NCI-H774 (cell line): ENCODE data around the gene TSACC.
A peak's percentile ranks its signal among the peaks of the same experiment; 100 is the strongest.
"Not testable (repeated sequence)": the region's sequence is repeated elsewhere in the genome, so short reads cannot be mapped to it uniquely, and the experiment has no call there.

Source experiments
- DNase-seq: peaks from one replicate; lab custom pipeline; 2025; lab: John Stamatoyannopoulos, UW

Gene TSACC

DNA sequence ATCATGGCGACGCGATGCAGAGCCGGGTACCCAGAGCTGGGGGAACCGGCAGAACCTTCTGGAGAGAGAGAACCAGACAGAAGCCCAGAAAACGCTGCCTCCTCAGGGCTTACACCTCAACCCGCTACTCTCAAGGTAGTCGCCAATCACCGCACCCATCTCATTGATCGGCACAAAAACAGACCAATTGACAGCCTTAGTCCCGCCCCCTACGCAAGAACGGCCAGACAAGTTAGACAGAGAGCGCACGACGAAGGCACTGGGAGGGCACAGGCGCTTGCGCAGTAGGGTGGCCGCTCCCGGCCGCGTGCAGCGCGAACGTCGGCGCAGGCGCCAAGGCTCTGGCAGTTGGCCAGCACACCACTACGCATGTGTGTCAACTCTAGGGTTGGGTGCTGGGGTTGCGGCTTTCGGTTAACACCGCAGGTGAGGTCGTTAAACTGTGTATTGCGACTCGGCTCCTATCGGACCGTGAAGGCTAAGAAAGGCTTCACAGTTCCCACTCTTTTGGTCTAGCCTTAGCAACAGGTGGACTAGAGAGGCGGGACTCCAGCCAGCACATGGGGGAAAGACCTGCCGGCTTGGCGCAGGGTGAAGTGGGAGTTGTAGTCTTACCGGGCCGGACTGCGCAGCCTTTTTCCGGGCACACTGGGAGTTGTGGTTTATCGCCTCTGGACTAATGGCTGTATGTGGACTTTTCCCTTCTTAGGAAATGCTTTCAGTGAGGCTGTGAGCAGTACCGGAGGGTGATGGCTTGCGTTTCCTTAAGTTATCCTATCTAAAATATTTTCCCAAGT lies at the start of gene TSACC, which contains the start of gene CCT3:
TSS of gene TSACC (plus strand) at position 347 of the 797 bp plus-strand sequence. CDS start 1,232 bp downstream, outside the sequence.
TSS of gene CCT3 (minus strand) at position 113 of the 797 bp plus-strand sequence. CDS start at position 5, 108 bp downstream.
- peak; percentile 99 for DNase-seq

DNA sequence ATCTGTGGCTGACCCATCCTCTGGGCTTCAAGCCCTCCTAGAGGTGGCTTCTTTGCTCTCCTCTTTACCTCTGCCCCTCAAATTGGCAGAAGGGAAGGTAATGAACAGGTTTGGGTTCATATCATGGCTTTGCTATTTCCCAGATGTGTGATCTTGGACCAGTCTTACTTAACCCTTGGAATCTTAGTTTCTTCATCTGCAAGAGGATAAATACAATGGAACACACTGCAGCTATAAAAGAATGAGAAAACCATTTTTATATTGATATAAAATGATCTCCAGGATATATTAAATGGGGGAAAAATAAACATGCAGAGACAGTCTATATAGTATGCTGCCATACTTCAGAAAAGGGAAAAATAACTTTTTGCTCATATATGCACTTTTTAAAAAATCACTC lies 48.5 kb upstream of the TSACC start:
- no peak for DNase-seq

DNA sequence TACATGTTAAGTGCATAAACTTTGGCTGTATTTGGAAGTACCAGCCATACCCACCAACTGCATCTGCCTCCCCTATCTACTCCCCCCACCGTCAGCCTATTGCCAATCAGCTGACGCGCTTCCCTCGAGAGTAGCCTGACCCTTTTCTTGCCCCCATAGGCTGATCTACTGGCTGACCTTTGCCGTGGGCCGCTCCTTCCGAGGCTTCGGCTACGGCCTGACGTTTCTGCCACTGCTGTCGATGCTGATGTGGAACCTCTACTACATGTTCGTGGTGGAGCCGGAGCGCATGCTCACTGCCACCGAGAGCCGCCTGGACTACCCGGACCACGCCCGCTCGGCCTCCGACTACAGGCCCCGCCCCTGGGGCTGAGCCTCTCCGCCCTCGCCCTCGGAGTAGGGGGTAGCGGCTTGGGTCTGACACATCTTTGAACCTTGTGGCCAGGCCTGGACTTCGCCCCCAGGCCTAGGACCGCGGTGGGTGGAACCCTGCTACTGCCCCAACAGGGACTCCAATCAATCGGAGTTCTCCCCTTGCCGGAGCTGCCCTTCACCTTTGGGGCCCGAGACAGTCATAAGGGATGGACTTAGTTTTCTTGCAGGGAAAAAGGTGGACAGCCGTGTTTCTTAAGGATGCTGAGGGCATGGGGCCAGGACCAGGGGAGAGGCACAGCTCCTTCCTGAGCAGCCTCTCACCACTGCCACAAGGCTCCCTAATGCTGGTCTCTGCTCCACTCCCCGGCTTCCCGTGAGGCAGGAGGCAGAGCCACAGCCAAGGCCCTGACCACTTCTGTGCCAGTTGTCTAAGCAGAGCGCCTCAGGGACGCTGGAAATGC lies 46.9 kb upstream of the TSACC start:
- DNase-seq, result peak; percentile 46

DNA sequence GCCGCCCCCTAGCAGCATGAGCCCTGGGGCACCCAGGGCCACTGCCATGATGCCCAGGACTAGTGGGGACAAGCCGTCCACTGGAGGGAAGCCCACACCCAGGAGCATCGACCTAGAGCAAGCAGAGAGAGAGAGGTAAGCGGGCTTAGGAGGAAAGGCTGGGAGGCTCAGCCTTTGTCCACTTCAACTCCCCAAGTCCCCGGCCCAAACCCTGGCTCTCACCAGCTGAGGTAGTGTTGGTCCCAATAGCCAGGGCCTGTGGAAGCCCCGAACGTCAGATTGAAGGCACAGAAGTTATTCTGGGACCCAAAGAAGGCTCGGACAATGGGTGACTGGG lies 45.3 kb upstream of the TSACC start:
- DNase-seq, result no peak

DNA sequence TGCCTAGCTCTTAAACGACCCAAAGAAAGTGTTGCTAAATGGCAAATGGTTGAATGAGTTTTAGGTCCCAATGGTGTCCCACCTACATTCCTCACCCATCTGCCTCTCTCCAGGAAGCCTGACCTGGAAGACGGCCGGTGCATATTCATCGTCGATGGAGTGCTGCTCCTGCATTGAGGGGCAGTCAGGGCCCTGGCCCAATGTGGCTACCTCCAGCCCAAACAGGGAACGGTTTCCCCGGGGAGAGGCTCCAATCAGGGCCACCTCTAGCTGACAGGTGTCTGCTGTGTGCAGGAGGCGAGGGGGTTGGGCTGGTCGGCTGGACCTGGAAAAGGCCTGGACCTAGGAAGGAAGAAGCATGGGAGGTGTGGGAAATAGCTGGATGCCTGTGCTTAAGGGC lies 44.4 kb upstream of the TSACC start:
- no peak for DNase-seq

DNA sequence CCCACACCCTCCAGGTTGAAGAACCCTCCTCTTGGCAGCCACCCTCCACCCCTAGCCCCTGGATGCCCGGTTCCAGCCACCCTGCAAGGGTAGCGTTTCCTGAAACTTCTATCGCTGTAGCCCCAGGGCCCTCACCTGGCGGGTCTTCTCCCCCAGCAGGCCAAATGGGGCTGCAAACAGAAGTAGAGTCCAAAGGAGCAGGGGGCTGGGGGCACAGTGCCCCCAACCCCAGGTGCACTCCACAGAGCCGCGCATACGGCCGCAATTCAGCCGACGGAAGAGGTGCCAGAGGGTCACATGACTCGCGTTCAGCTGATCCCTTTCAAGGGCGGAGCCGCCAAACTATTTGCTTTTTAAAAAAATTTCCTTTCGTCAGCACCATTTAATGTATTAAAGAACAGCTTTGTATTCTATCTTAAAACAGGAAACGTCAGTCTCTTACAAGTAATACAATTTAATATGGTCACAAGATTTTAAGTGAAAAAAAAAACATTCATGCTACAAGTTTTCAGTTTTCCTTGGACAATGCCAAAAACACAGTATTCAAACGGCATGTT lies 42.9 kb upstream of the TSACC start, which contains the start of gene GLMP:
TSS of gene GLMP (minus strand) at position 289 of the 557 bp plus-strand sequence. CDS start at position 255, 34 bp downstream.
- peak; percentile 31 for DNase-seq

DNA sequence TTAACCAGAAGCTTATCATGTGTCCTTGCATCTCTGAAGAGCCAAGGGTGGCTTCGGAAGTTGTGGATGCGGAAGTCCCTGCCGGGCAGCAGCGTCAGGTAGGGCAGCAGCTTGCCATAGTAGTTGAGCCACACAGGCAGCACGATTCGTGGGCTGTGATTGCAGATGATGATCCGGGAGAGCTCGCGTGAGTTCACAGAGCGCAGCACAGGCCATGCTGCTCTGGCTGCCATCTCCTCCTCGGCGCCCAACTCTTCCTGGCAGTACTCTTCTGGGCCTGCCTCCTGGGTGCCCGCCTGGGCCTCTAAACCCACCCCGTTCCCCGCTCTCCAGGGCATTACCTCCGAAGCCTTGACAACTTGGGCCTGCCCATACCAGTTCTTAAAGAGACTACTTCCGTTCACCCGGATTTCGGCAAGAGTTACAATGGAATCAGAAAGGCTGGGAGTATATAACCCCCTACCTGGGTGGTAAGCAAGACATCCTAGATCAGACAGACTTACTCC lies 39.4 kb upstream of the TSACC start, which contains the start of gene VHLL:
TSS of gene VHLL (minus strand) at position 456 of the 506 bp plus-strand sequence. CDS start at position 338, 118 bp downstream.
- DNase-seq, result no peak

DNA sequence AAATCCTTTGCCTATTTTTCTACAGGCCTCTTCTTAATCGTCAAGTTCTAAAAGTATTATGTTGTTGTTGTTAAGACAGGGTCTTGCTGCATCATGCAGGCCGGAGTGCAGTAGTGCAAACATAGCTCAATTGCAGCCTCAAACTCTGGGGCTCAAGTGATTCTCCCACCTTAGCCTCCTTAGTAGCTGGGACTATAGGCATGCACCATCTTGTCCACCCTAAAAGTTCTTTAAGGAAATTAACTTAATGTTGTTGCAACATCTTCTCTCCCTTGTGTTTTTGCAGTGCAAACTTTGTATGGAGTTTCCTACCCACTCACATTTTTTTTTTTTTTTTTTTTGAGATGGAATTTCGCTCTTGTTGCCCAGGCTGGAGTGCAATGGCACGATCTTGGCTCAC lies 35.1 kb upstream of the TSACC start:
- DNase-seq, result no peak

DNA sequence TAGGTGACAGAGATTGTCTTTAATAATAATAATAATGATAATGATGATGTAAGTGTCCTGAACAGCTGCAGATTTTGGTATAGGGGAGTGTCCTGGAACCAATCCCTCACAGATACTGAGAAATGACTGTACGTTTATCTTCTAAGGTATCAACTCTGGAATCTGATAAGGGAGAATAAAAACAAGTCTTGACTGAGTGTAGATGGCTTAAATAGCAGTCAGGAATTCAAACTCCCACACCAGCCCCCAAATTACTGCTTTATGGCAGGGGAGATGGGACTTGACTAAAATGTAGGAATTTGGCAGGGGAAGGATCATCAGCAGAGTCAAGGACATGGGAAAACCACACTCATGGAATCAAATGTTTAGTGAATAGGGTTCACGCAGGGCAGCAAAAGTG lies 33.1 kb upstream of the TSACC start:
- DNase-seq, result no peak

DNA sequence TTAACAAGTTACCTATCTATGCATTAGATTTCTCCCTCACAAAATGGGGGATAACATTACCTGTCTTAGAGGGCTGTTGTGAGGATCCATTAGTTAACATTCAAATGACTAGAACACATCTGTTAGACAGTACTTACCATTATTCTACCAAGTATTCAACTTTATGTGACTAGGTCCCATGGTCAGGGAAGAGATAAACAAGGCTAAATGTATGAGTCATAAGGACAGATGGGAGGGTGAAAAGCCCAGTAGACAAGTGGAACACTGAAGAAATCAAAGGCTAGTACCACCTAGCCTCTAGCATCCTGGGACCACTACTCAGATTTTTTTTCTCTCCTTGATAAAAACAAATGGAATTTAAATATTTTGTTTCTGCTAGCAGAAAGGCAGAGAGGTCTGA lies 30.2 kb upstream of the TSACC start:
- no peak for DNase-seq

DNA sequence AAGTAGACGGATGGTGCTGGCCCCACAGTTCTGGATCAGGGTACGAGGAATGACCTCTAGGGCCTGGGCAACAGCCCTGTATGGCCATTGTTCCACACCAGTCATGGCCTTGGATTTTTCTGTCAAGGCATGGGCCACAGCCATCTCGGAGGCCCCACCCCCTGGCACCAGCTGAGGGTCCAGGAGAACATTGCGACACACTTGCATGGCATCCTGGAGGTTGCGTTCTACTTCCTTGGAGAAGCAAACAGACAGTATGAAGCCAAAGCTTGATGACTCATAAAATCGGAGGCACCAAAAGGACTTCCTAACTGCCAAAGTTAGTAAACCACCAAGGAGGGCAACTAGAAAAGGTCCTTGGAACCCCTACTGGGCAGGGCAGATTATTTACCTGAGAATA lies 27.4 kb upstream of the TSACC start:
- DNase-seq, result no peak

DNA sequence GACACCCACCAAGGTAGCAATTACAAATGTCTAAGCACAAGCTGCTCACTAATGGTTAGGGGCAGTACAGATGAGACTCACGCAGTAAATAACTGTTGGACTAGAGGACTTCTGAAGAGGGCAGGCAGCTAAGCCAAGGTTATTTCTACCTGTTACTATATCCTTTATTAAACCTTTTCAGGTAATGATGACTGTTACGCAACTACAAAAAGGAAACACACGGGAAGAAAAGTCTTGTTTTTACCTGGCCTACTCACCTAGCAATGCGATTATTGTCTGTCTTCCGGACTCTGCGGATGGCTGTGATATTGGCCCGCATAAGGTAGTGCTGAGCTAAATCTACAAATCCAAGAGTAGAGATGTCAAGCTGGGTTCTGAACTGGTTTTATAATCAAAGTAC lies 21.4 kb upstream of the TSACC start:
- no peak for DNase-seq

DNA sequence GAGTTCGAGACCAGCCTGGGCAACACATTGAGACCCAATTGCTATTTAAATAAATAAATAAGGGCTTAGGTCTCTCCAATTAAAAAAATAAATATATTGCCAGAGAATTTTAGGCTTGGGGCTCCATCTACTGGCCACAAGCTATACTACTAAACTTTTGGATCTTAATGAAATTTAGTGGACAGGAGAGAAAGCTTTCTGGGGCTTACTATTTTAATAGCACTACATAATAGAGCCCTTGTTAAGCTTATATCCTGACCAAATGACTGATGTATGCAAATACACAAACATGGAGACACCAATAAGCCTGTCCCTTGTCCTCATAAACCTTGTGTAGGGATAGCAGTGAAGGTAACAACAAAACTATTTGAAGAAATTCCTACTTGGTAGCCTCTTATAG lies 18.7 kb upstream of the TSACC start:
- DNase-seq, result no peak

DNA sequence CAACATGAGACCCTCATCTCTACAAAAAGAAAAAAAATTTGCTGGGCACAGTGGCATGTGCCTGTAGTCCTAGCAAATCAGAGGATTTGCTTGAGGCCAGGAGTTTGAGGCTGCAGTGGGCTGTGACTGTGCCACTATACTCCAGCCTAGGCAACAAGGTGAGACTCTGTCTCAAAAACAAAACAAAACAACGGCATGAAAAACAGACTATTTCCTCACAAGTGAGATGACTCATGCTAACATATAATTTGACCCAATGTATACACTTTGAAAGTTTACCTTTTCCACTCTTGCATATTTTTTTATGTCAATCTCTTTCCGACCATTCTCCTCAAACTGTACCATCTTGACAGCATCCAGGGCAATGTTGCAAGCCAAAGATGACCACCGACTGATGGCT lies 17.8 kb upstream of the TSACC start:
- no peak for DNase-seq

DNA sequence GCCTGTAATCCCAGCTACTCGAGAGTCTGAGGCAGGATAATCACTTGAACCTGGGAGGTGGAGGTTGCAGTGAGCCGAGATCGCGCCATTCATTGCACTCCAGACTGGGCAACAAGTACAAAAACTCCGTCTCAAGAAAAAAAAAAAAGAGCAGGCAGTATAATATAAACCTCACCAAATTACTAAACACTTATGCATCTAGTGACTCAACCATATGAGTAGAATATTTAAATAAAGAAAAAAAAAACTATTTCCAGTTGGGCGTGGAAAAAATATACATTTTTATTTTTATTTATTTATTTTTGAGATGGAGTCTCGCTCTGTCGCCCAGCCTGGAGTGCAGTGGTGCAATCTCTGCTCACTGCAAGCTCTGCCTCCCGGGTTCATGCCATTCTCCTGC lies 15.1 kb upstream of the TSACC start:
- not testable (repeated sequence) for DNase-seq

DNA sequence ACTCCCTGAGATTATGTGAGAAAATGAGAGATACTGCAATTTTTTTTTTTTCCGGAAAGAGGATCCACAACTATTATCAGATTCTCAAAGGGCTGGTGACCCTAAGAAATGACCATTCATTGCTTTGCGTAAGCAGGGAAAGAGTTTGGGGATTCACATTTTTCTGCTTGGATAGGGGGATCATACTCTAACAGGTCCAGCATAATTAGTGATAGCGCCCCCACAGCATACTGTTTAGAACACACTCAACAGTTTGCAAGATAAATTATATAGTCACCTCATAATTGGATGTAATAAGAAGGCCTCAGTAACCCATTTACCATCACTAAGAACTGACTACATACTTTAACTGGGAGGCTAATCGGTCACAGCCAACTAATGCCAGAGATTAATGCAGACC lies 2.1 kb upstream of the TSACC start:
- no peak for DNase-seq

DNA sequence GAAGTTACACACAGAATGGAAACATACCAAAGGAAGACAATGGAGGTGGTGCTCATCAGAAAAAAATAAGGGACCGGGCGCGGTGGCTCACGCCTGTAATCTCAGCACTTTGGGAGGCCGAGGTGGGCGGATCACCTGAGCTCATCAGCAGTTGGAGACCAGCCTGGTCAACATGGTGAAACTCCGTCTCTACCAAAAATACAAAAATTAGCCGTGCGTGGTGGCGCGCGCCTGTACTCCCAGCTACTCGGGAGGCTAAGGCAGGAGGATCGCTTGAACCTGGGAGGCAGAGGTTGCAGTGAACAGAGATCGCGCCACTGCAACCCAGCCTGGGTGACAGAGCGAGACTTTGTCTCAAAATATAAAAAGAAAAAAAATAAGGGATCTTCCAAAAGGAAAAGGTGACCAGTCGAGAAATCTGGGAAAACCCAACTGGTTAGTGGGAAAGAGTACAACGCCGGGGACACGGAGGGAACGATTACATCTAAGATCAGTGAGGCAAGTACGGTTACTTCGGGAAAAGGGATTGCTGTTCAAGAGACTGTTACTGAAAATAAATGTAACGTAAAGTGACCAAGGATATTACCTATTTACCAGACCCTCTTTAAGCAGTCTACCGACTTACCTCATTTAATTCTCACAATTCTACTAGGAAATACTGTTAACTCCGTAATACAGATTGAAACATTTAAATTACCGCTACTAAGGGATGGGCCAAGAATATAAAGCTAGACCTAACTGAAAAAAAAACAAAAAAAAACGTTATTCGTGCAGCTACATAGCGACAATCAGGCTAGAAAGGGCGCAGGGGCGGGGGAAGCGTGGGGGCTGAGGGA lies 1.1 kb upstream of the TSACC start:
- DNase-seq, result no peak

DNA sequence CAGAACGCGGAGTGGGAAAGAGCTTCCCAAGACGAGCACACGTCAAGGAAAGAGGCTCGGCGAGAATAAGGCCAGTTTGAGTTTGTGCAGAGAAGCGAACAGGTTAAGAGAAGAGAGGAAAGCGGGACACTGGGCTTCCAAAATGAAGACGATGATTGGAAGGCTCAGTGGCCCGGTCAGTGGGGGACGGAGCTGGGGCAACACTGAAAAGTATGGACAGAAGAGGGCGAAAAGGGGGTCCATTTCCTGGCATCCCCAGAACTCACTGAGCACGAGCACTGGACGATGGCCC lies 492 bp upstream of the TSACC start:
- no peak for DNase-seq

DNA sequence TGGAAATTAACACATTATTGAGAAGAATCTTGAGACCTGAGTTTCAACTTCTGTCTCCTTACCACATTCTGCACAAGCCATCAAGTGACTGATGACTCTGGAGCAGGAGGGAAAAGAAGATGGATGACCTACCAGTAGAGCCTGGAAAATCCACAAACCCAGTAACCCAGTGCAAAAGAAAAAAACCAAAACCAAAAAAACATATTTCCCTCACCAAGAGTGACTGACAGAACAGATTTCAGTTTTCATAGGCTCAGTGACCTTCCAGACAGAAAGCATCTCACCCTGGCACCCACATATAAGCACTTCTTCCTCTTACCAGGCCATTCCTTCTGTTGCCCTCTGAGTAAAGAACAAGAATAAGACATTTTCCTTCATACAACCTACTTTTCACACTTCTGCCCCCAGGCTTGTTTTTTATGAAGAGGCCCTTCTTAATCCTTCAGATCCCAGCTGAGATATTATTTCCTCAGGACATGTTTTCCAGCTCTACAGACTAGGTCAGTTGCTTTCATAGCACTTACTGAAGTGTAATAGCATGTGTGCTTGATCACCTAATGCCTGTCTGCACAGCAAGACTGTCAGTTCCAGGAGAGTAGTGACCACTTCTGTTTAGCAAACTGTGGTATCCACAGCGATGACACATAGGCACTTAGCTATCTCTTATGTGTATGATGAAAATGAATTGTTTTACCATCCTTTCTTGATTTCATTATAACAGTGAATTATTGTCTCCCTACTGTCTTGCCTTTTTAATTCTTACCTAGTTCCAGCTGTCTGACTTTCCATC lies 4.0 kb downstream of the TSACC start:
- DNase-seq, result no peak

DNA sequence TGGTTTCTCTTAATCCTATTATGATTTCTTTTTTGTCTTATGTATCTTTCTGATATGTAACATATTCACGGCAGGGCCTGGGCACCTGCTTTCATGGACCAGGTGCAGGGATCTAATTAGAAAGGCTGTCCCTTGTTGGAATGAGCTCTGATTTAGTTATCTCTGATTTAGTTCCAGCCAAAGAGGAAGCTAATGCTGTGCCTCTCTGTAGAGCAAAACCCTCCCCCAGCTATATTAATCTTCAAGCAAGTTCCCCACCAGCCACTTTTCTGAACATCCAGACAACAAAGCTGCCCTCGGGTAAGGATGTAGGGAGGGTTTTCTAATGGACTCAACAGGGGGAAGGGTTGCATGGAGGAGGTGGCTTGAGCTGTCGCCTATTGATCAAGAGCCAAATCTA lies 6.1 kb downstream of the TSACC start:
- no peak for DNase-seq

DNA sequence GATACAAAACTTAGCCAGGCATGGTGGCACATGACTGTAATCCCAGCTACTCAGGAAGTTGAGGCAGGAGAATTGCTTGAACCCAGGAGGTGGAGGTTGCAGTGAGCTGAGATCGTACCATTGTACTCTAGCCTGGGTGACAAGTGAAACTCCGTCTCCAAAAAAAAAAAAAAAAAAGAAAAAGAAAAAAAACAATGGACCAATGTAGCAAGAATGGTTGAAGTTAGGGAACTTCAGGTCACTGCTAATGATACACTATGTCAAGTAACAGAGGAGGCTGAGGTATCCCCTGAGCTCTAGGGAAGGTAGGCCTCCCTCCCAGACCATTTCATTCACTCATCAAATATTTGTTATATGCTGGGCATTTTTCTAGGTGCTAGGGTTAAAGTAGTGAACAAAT lies 7.7 kb downstream of the TSACC start:
- DNase-seq, result not testable (repeated sequence)
